Astrocyte (in vitro differentiated cells and primary cell): Measurements from ENCODE around the gene AGTPBP1. TPM values are rescaled to one million over a fixed set of nuclear protein-coding genes. Genes with fewer than 3 reads are reported as not detected.
A peak's percentile ranks its signal among the peaks of the same experiment; 100 is the strongest.

Source experiments
- DNase-seq: peaks from one replicate; pipeline ENCODE4 v3.0.0-alpha.2; 2010; ENCODE audit warnings: low read depth
- FAIRE-seq: peaks from 2 replicates; lab custom pipeline; 2011; peaks lifted over from hg19 to GRCh38; lab: Jason Lieb, UNC
- H2AFZ ChIP-seq: 2 replicates; pipeline ENCODE4 v1.6.0; 2012; ENCODE audit warnings: low read depth, low read length, inconsistent platforms
- H3K27ac ChIP-seq: 2 replicates; pipeline ENCODE4 v1.5.1; 2011; ENCODE audit warnings: low read depth, low read length, inconsistent platforms
- H3K27me3 ChIP-seq: 2 replicates; pipeline ENCODE4 v1.6.0; 2011; ENCODE audit warnings: low read length, inconsistent platforms; ENCODE audit not compliant: insufficient read depth
- H3K36me3 ChIP-seq: 2 replicates; pipeline ENCODE4 v1.5.1; 2011; ENCODE audit warnings: low read length, inconsistent platforms; ENCODE audit not compliant: insufficient read depth
- H3K4me1 ChIP-seq: 2 replicates; pipeline ENCODE4 v1.5.1; 2011; ENCODE audit warnings: low read length, inconsistent platforms; ENCODE audit not compliant: insufficient read depth
- H3K4me2 ChIP-seq: 2 replicates; pipeline ENCODE4 v1.6.0; 2012; ENCODE audit warnings: low read length, inconsistent platforms
- H3K4me3 ChIP-seq: 2 replicates; pipeline ENCODE4 v1.5.1; 2011; ENCODE audit warnings: low read depth, mild to moderate bottlenecking, low read length, inconsistent platforms; ENCODE audit not compliant: insufficient read depth
- H3K79me2 ChIP-seq: 2 replicates; pipeline ENCODE4 v1.6.0; 2012; ENCODE audit warnings: mild to moderate bottlenecking, low read length, inconsistent platforms; ENCODE audit not compliant: insufficient read depth
- H3K9ac ChIP-seq: 2 replicates; pipeline ENCODE4 v1.6.0; 2012; ENCODE audit warnings: mild to moderate bottlenecking, low read length, inconsistent platforms
- H3K9me3 ChIP-seq: 2 replicates; pipeline ENCODE4 v1.5.1; 2012; ENCODE audit warnings: low read depth, mild to moderate bottlenecking, low read length, inconsistent platforms; ENCODE audit not compliant: insufficient read depth
- H4K20me1 ChIP-seq: 2 replicates; pipeline ENCODE4 v1.6.0; 2012; ENCODE audit warnings: low read length, inconsistent platforms; ENCODE audit not compliant: insufficient read depth
- H3K27ac Mint-ChIP-seq: one replicate; pipeline ENCODE4 v1.8.0; 2021; ENCODE audit warnings: mild to moderate bottlenecking, mixed read lengths; ENCODE audit not compliant: unreplicated experiment
- H3K27me3 Mint-ChIP-seq: one replicate; pipeline ENCODE4 v1.8.0; 2021; ENCODE audit warnings: low read depth, mixed read lengths; ENCODE audit not compliant: unreplicated experiment
- H3K36me3 Mint-ChIP-seq: one replicate; pipeline ENCODE4 v1.8.0; 2021; ENCODE audit warnings: low read depth, mixed read lengths; ENCODE audit not compliant: unreplicated experiment
- H3K4me1 Mint-ChIP-seq: one replicate; pipeline ENCODE4 v1.8.0; 2021; ENCODE audit warnings: low read depth, mixed read lengths; ENCODE audit not compliant: unreplicated experiment
- H3K4me3 Mint-ChIP-seq: one replicate; pipeline ENCODE4 v1.8.0; 2021; ENCODE audit warnings: mild to moderate bottlenecking, moderate library complexity, mixed read lengths; ENCODE audit not compliant: unreplicated experiment
- H3K9me3 Mint-ChIP-seq: one replicate; pipeline ENCODE4 v1.8.0; 2021; ENCODE audit warnings: mild to moderate bottlenecking, mixed read lengths; ENCODE audit not compliant: unreplicated experiment
- EZH2 ChIP-seq: IDR thresholded peaks from 2 replicates; pipeline ENCODE4 v1.6.1; 2012; ENCODE audit warnings: mild to moderate bottlenecking, low read length, inconsistent platforms; ENCODE audit not compliant: insufficient read depth
- total RNA-seq: library from RNA; stranded (reverse); gene quantifications from 2 replicates; pipeline ENCODE4 v1.2.1, GENCODE V29; 2021
- TF ChIP-seq, protein P1 (sequence below): IDR thresholded peaks from 2 replicates; pipeline ENCODE4 v1.5.1; 2011; ENCODE audit warnings: low read depth, mild to moderate bottlenecking, inconsistent platforms, low read length, moderate library complexity; ENCODE audit not compliant: insufficient read depth

The AGTPBP1 gene
- total RNA-seq, 1 donor from 2014 or later = 30.0 TPM

GRCh38 chr9:85502815-85503655 is 238.7 kb downstream of the AGTPBP1 start:
- Mint-ChIP-seq H3K4me1 (no peaks in the 10 kb centered on the region), H3K27me3 (peaks cover 18% of the 10 kb centered on the region), H3K9me3 (peaks cover 10% of the 10 kb centered on the region), H3K4me3 (no peak overlapping the region), H3K36me3 (no peaks in the 10 kb centered on the region), H3K27ac (no peak overlapping the region)
- no peaks in the 10 kb centered on the region for H4K20me1 ChIP-seq
- peak; percentile 3 for DNase-seq
- no peak overlapping the region for H3K9ac ChIP-seq
- H3K9me3 ChIP-seq = no peaks in the 10 kb centered on the region
- TF ChIP-seq, protein P1, sequence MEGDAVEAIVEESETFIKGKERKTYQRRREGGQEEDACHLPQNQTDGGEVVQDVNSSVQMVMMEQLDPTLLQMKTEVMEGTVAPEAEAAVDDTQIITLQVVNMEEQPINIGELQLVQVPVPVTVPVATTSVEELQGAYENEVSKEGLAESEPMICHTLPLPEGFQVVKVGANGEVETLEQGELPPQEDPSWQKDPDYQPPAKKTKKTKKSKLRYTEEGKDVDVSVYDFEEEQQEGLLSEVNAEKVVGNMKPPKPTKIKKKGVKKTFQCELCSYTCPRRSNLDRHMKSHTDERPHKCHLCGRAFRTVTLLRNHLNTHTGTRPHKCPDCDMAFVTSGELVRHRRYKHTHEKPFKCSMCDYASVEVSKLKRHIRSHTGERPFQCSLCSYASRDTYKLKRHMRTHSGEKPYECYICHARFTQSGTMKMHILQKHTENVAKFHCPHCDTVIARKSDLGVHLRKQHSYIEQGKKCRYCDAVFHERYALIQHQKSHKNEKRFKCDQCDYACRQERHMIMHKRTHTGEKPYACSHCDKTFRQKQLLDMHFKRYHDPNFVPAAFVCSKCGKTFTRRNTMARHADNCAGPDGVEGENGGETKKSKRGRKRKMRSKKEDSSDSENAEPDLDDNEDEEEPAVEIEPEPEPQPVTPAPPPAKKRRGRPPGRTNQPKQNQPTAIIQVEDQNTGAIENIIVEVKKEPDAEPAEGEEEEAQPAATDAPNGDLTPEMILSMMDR = no peak
- TF ChIP-seq EZH2 = no peak
- no peaks in the 10 kb centered on the region for H3K4me1 ChIP-seq
- no peak for FAIRE-seq
- no peaks in the 10 kb centered on the region for H3K36me3 ChIP-seq
- no peak overlapping the region for H3K4me3 ChIP-seq
- no peak overlapping the region for H3K4me2 ChIP-seq
- no peaks in the 10 kb centered on the region for H3K27me3 ChIP-seq
- no peak overlapping the region for H2AFZ ChIP-seq
- H3K79me2 ChIP-seq = no peaks in the 10 kb centered on the region
- H3K27ac ChIP-seq = no peak overlapping the region

DNA sequence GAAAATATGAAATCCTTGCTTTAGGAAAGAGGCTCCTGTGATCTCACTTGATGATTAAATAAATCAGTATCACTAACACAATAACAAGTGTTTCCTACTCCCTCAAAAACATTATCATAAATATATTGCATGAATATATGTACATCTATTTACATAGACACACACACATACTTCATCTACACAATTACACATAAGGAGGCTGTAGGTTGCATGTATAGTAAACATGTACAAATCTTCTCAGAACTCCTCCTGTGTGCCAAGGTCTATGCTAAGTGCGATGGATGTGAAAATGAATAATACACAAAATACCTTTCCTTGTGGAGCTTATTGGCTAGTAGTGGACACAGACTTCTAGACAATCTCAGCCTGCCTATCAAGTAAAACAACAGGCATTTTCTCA is 239.9 kb downstream of the AGTPBP1 start:
- Mint-ChIP-seq H3K27me3 (peaks cover 16% of the 10 kb centered on the region), H3K4me3 (no peak overlapping the region)

More for the DNA sequence above, 239.9 kb downstream of the AGTPBP1 start:
- Histone ChIP-seq H3K4me3 (no peak overlapping the region), H3K4me1 (no peaks in the 10 kb centered on the region), H4K20me1 (no peaks in the 10 kb centered on the region), H3K27ac (no peak overlapping the region), H3K36me3 (no peaks in the 10 kb centered on the region), H3K4me2 (no peak overlapping the region), H3K79me2 (no peaks in the 10 kb centered on the region), H3K27me3 (no peaks in the 10 kb centered on the region), H3K9me3 (no peaks in the 10 kb centered on the region), H2AFZ (no peak overlapping the region), H3K9ac (no peak overlapping the region)
- H3K36me3 Mint-ChIP-seq = no peaks in the 10 kb centered on the region
- TF ChIP-seq EZH2 = no peak
- TF ChIP-seq, protein P1 = no peak
- no peak for DNase-seq
- H3K4me1 Mint-ChIP-seq = no peaks in the 10 kb centered on the region
- no peak overlapping the region for H3K27ac Mint-ChIP-seq
- H3K9me3 Mint-ChIP-seq = peaks cover 10% of the 10 kb centered on the region
- FAIRE-seq = no peak
